Stomach smooth muscle (tissue), 2 donors: ENCODE results near the gene JADE2.

ENCODE experiments used
- H3K27ac ChIP-seq: one replicate; pipeline ENCODE4 v1.7.0; 2013; ENCODE audit warnings: mild to moderate bottlenecking, low read length, inconsistent platforms
- H3K27me3 ChIP-seq, 2 donors: one replicate each; pipeline ENCODE4 v1.7.0; 2013; ENCODE audit warnings: low read length in 2 of 2; ENCODE audit not compliant: insufficient read depth in 2 of 2, control insufficient read depth in 1 of 2
- H3K36me3 ChIP-seq, 2 donors: one replicate each; pipeline ENCODE4 v1.7.0; 2013; ENCODE audit warnings: low read length in 2 of 2; ENCODE audit not compliant: control insufficient read depth in 2 of 2, insufficient read depth in 2 of 2
- H3K4me1 ChIP-seq: one replicate; pipeline ENCODE4 v1.7.0; 2013; ENCODE audit warnings: low read length; ENCODE audit not compliant: control insufficient read depth, insufficient read depth
- H3K4me3 ChIP-seq, 2 donors: one replicate each; pipeline ENCODE4 v1.7.0; 2013; ENCODE audit warnings: low read length in 2 of 2
- H3K9ac ChIP-seq, 2 donors: one replicate each; pipeline ENCODE4 v1.7.0; 2013; ENCODE audit warnings: low read length in 2 of 2, mild to moderate bottlenecking in 1 of 2
- H3K9me3 ChIP-seq, 2 donors: one replicate each; pipeline ENCODE4 v1.7.0; 2013; ENCODE audit warnings: low read length in 2 of 2; ENCODE audit not compliant: control insufficient read depth in 2 of 2
- donor health status: healthy.
- donor health status: Pancreatic carcinoma.

Gene JADE2

GRCh38 chr5:134571693-134572405 lies 46.4 kb downstream of the JADE2 start:
- peak overlapping the region; percentile 31 for H3K27ac ChIP-seq
- H3K27me3 ChIP-seq, result no peaks in the 10 kb centered on the region
- H3K36me3 ChIP-seq, result peaks cover 50 to 73% of the 10 kb centered on the region in 2 donors
- H3K4me3 ChIP-seq, result no peak overlapping the region
- H3K9me3 ChIP-seq, result no peaks in the 10 kb centered on the region
- no peak overlapping the region for H3K9ac ChIP-seq
- H3K4me1 ChIP-seq, result peaks cover 47% of the 10 kb centered on the region

- peaks cover 50% of the 10 kb centered on the region for H3K4me1 ChIP-seq
- H3K36me3 ChIP-seq, result peaks cover 42 to 72% of the 10 kb centered on the region in 2 donors
- H3K9ac ChIP-seq, result no peak overlapping the region
- H3K27me3 ChIP-seq, result no peaks in the 10 kb centered on the region
- no peaks in the 10 kb centered on the region for H3K9me3 ChIP-seq
- H3K27ac ChIP-seq, result peak overlapping the region; percentile 11
- H3K4me3 ChIP-seq, result no peak overlapping the region
Measured at GRCh38 chr5:134572811-134573210, 47.3 kb downstream of the JADE2 start.

GRCh38 chr5:134574521-134574920 lies 49.1 kb downstream of the JADE2 start:
- Histone ChIP-seq H3K4me3 (no peak overlapping the region), H3K27ac (peak overlapping the region; percentile 60), H3K9ac (no peak overlapping the region), H3K9me3 (no peaks in the 10 kb centered on the region), H3K4me1 (peaks cover 40% of the 10 kb centered on the region), H3K36me3 (peaks cover 52 to 79% of the 10 kb centered on the region in 2 donors), H3K27me3 (no peaks in the 10 kb centered on the region)

- peak overlapping the region; percentile 60 for H3K27ac ChIP-seq
Measured at GRCh38 chr5:134575316-134575715, 49.8 kb downstream of the JADE2 start.

GRCh38 chr5:134576386-134577021 lies 51.0 kb downstream of the JADE2 start:
- no peak overlapping the region for H3K4me3 ChIP-seq
- H3K9me3 ChIP-seq, result no peaks in the 10 kb centered on the region
- H3K36me3 ChIP-seq, result peaks cover 57 to 74% of the 10 kb centered on the region in 2 donors
- H3K27me3 ChIP-seq, result no peaks in the 10 kb centered on the region
- peaks cover 38% of the 10 kb centered on the region for H3K4me1 ChIP-seq
- H3K27ac ChIP-seq, result no peak overlapping the region
- no peak overlapping the region for H3K9ac ChIP-seq

More at GRCh38 chr5:134575316-134575715, 49.8 kb downstream of the JADE2 start:
- peaks cover 52 to 75% of the 10 kb centered on the region in 2 donors for H3K36me3 ChIP-seq
- no peaks in the 10 kb centered on the region for H3K9me3 ChIP-seq
- H3K27me3 ChIP-seq, result no peaks in the 10 kb centered on the region
- peaks cover 37% of the 10 kb centered on the region for H3K4me1 ChIP-seq
- no peak overlapping the region for H3K9ac ChIP-seq
- H3K4me3 ChIP-seq, result no peak overlapping the region

- Histone ChIP-seq H3K4me3 (no peak overlapping the region), H3K9ac (no peak overlapping the region), H3K27me3 (no peaks in the 10 kb centered on the region), H3K36me3 (peaks cover 51 to 68% of the 10 kb centered on the region in 2 donors), H3K4me1 (peaks cover 43% of the 10 kb centered on the region), H3K27ac (no peak overlapping the region), H3K9me3 (no peaks in the 10 kb centered on the region)
Measured at GRCh38 chr5:134577022-134577795, 51.7 kb downstream of the JADE2 start.

- Histone ChIP-seq H3K9me3 (no peaks in the 10 kb centered on the region), H3K9ac (no peak overlapping the region), H3K4me3 (no peak overlapping the region), H3K27me3 (no peaks in the 10 kb centered on the region), H3K27ac (no peak overlapping the region), H3K4me1 (peaks cover 45% of the 10 kb centered on the region), H3K36me3 (peaks cover 45 to 60% of the 10 kb centered on the region in 2 donors)
Measured at GRCh38 chr5:134577796-134578577, 52.5 kb downstream of the JADE2 start.

GRCh38 chr5:134578578-134579283 lies 53.3 kb downstream of the JADE2 start:
- H3K4me1 ChIP-seq, result peaks cover 45% of the 10 kb centered on the region
- H3K36me3 ChIP-seq, result peaks cover 42 to 54% of the 10 kb centered on the region in 2 donors
- H3K4me3 ChIP-seq, result no peak overlapping the region
- no peak overlapping the region for H3K9ac ChIP-seq
- H3K27me3 ChIP-seq, result no peaks in the 10 kb centered on the region
- H3K9me3 ChIP-seq, result no peaks in the 10 kb centered on the region
- H3K27ac ChIP-seq, result no peak overlapping the region

- Histone ChIP-seq H3K27me3 (no peaks in the 10 kb centered on the region), H3K27ac (no peak overlapping the region), H3K4me3 (no peak overlapping the region), H3K9me3 (no peaks in the 10 kb centered on the region), H3K36me3 (peaks cover 38 to 48% of the 10 kb centered on the region in 2 donors), H3K9ac (no peak overlapping the region), H3K4me1 (peaks cover 40% of the 10 kb centered on the region)
Measured at GRCh38 chr5:134579284-134579771, 53.9 kb downstream of the JADE2 start.
